SW 1271 (cell line): ENCODE measurements around the gene SARNP.

Experiments used
- DNase-seq, 2 experiments: peaks; one replicate each; lab custom pipeline; 2025; lab: John Stamatoyannopoulos, UW

The SARNP gene

GRCh38 chr12:55742719-55743405, 74.7 kb downstream of the SARNP start, which contains the start of gene GDF11:
Gene GDF11, plus strand, starts transcription at chr12:55743122. Its CDS starts 195 bp downstream, at chr12:55743317.
- DNase-seq = peak; percentile 37 to 66

DNA sequence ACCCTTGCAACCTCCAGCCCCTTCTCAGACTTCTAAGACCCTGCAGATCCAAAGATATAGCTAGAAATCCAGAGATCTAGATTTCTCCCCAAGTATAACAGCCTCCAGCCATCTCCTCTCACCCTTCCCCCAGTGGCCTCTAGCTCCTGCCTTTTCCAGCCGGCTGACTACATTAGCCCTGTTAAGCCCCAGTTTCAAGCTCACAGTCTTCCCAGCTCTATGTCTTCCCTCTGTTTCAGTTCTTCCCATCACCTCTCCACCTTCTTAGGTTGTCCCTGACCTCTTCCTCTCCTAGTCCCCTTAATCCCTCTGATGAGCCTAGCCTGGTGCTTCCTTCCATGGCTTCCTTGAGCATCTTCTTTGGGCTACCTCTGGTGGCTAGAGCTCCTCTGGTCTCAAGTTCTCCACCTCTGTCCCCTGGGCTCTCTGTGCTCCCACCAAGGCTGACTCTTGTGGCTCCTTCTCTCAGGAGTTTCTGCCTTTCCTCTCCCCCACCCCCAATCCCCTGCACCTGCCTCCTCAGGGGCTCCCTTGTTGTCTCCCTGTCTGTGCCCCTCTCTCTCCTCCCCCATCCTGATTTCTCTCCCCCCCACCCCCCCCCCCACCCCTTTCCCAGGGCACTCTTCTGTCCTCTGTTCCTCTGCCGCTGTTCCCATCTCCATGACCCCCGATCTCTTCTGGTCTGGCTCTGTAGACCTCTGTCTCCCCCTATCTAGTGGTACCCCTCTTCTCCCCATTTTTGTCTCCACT, 75.4 kb downstream of the SARNP start:
- DNase-seq = no peak

- no peak for DNase-seq
Measured at GRCh38 chr12:55739025-55739378, 78.5 kb downstream of the SARNP start.

GRCh38 chr12:55738123-55739024, 79.2 kb downstream of the SARNP start:
- DNase-seq = peak; percentile 53 to 81

DNA sequence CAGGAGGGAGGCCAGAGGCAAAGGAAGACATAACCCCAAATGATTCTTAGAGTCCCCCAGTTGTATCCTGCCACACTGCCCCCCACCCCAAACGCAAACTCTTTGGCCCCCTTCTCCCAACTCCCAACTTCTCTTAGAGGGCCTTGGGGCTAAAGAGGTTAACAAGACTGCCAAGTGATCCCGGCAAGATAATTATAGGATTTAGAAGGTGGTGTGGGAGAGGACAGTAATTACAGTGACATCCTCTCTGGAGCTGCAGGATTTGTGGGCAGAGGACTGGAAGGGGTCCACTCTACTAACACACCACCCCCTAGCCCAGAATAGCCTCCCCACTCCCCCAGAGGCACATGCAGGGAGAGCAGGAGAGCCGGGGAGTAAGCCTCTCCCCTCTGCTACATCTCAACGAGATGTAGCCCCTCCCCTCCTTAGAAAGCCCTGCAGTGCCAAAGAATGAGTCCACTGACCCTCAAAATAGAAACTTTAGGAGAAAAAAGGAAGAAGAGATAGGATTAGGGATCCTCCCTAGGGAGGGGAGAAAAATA, 79.9 kb downstream of the SARNP start:
- DNase-seq = no peak

DNA sequence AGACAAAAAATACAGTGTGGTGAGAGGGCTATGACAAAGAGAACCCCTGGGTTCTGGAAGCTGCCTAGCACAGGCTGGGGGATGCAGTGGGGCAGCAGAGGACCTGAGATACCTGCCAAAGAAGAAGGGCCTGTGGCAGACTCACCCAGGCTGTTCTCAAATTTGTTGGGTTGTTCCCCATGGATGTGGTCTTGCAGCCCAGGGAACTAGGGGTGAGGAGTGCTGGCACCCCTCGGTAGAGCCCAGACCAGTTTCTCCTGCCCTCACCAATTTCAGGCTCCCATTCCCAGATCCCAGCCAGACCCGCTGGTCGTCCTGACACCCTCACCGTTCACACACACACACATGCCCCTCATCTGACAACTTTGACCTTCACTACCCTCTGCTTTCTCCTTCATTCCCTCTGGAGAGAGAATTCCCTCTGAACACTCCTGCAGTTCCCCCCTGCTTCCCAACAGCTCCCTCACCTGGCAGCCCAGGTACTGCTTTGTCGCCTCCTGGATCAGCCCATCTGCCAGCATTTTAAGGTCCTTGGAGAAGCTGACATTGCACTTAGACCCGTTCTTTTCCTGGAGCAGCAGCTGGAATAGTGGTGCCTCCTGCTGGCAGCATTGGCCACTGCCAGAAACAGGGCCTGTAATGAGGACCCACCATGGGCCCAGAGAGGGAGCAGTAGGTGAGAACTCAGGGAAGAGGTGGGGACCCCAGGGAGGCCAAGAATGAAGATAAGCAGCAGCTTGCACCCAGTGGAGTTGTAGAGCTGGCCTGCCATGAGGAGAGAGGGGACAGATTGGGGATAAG, 80.5 kb downstream of the SARNP start:
- DNase-seq = peak in 1 of 2 experiments; percentile 48

GRCh38 chr12:55736076-55736475, 81.4 kb downstream of the SARNP start:
- DNase-seq = no peak

- no peak for DNase-seq
Measured at GRCh38 chr12:55734595-55734994, 82.9 kb downstream of the SARNP start.

GRCh38 chr12:55733858-55734257, 83.7 kb downstream of the SARNP start:
- DNase-seq = no peak

DNA sequence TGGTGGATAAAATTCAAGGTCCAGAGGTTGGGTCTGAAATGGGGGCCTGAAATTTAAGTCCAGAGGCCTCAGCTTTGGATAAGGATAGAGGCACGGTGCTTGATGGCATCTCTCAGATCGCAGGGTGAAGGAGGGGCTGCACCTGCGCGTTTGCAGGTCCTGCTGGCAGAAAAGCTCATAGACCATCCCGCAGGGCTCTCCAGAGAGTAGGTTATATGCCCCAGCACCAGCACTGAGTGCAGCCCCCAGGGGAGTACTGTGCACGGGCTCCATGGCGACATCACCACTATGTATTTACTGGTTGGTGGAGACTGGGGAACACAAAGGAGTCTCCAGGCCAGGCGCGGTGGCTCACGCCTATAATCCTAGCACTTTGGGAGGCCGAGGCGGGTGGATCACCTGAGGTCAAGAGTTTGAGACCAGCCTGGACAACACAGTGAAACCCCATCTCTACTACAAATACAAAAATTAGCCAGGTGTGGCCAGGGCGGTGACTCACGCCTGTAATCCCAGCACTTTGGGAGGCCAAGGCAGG, 84.4 kb downstream of the SARNP start:
- DNase-seq = no peak

DNA sequence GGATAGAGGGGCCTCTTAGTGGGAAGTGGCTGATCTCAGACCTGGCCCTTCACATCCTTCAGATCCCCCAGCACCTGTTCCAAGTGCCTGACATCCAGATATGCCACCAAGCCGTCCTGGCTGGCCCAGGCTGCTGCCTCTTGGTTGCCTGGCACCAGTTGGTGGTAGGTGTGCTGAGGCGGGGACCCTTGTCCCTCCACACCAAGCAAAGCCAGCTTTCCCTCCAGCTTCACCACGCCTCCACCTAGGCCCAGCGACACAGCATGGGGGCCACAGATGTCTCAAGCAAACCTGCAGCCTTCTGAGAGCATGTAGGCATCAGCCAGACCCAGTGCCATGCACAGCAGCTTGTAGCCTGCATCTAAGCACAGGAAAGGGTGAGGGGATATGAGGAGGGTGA, 85.2 kb downstream of the SARNP start:
- no peak for DNase-seq

- peak in 1 of 2 experiments; percentile 69 for DNase-seq
Measured at GRCh38 chr12:55729819-55730818, 87.4 kb downstream of the SARNP start.

GRCh38 chr12:55728939-55729818, 88.3 kb downstream of the SARNP start, which contains the start of gene CD63:
Gene CD63, minus strand, starts transcription at chr12:55729009. Its CDS starts 668 bp downstream, at chr12:55728341.
- DNase-seq = peak; percentile 88 to 94

DNA sequence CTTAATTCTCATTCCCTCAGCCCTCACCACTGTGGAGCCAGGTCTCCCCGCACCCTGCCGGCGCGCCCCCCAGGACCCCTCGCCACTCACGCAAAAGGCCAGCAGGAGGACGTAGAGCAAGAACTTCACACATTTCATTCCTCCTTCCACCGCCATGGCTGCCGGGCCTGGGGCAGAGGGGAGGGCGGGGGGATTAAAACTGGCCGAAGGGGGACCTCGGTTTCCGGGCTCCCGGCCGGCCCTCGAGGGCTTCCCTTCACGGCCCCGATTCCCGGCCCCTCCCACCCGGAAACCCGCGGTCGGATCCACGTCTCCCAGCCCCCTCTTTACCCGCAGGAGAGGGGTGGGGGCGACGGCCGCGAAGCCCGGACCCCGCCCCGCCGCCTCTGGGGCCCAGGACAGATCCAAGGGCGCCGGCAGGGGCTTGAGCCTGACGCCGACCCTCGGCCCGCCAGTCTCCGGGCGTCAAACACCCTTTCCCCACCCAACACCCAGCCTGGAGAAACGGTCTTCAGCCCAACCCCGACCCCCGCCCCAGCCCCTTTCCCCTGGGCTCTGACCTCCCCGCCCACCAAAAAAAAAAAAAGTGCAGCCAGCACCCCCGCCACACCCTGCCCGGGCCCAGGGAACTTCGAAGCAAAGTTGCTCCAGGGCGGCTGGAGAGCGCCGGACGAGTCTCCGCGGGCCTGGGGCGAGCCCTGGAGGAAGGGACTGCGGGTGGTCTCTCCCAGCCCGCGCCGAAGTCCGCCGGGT, 89.2 kb downstream of the SARNP start:
- peak in 1 of 2 experiments; percentile 38 for DNase-seq

DNA sequence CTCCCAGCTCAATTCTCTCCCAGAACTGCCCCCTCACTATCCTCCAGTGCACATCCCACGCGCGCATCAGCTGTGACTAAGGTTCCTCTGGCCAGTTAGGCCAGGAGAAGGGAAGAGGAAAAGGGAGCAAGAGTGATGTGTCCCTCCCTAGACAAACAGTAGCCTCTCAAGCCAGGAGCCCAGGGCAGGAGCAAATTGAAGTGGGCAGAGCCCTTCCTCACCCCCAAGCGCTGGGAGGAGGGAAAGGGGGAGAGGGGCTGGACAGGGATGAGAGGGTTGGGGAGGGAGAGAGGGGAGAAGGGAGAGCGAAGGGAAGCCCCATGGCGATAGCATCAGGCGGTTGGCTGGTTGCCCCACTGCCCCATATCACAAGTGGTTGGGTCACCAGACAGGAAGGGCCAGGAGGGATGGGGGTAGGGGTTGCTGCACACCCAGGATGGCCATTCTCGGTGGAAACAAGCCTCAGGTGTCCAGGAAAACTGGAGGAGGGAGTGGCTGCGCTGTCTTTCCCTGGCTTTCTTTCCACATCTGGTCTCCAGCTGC, 89.8 kb downstream of the SARNP start:
- DNase-seq = no peak

DNA sequence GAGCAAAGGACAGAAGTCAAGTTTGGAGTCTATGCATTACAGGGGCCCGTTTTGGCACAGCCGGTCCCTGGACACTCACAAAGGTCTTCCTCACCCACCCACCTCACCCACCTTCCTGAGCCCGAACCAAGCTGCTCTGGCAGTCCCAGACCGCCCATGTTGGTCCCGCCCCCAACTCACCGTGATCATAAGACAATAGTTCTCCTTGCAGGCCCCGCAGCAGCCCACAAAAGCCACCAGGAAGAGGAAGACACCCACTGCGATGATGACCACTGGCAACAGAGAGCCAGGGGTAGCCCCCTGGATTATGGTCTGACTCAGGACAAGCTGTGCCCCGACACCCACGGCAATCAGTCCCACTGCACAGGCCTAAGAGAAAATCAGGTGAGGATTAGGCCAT, 90.6 kb downstream of the SARNP start:
- no peak for DNase-seq

- no peak for DNase-seq
Measured at GRCh38 chr12:55725556-55725955, 92.0 kb downstream of the SARNP start.

DNA sequence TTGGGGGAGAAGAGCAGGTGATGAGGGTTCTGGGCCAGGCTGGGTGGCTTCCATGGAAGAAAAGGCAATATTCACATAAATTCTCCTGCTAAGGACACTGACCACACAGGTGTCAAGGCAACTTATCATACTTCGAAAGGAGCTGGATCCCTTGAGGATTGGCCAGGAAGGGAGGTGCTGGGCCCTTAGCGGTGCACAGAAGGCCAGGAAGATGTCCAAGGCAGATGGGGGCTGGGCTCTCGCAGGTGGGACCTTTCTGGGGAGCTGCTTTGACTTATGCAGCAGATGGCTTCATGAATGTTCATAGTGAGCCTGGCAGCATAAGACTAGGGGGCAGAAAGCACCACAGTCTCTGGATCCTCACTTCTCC, 92.6 kb downstream of the SARNP start:
- DNase-seq = no peak
